ENCODE measurements around the gene CELF1.
A peak's percentile ranks its signal among the peaks of the same experiment; 100 is the strongest.

Gene CELF1

GRCh38 chr11:47578524-47579494, 25.9 kb upstream of the CELF1 start, which contains the start of the genes KBTBD4 and NDUFS3:
Gene KBTBD4, minus strand, starts transcription at chr11:47578970. Its CDS starts 19 bp downstream, at chr11:47578951.
Gene NDUFS3, plus strand, starts transcription at chr11:47579074. Its CDS starts 18 bp downstream, at chr11:47579092.
- 0 out of 2 replicates have a peak, but pooled peaks have one; percentile 26 for TF ChIP-seq FOXM1 (IDR thresholded peaks at IDR 0.05; ENCODE audit: borderline replicate concordance, low read depth)
- TF ChIP-seq NFIC (IDR thresholded peaks at IDR 0.05) = peak; percentile 73
- no peak for TF ChIP-seq RAD21 (IDR thresholded peaks at IDR 0.05; ENCODE audit: low read depth)
- TF ChIP-seq TCF12 (IDR thresholded peaks at IDR 0.05; ENCODE audit: low read depth) = peak; percentile 89
- TF ChIP-seq USF1 (IDR thresholded peaks at IDR 0.05) = peak; percentile 77
- no peak for TF ChIP-seq ZBTB7A (IDR thresholded peaks at IDR 0.05; ENCODE audit: low read depth)
- TF ChIP-seq YY1 (IDR thresholded peaks at IDR 0.05; ENCODE audit: low read depth) = peak; percentile 97
- peak; percentile 92 for TF ChIP-seq MAX (IDR thresholded peaks at IDR 0.05)
- peak; percentile 99 for TF ChIP-seq TAF1 (IDR thresholded peaks at IDR 0.05; ENCODE audit: low read depth)
- peak; percentile 47; the same call in 1 of the 2 replicates for TF ChIP-seq EP300 (IDR thresholded peaks at IDR 0.05; ENCODE audit: borderline replicate concordance)
- peak; percentile 3; the same call in 1 of the 2 replicates for TF ChIP-seq CEBPB (IDR thresholded peaks at IDR 0.05)
- TF ChIP-seq CREB1 (IDR thresholded peaks at IDR 0.05; ENCODE audit: low read depth) = no peak
- TF ChIP-seq EGR1 (IDR thresholded peaks at IDR 0.05) = peak; percentile 17; the same call in 1 of the 2 replicates
- TF ChIP-seq REST (IDR thresholded peaks at IDR 0.05; ENCODE audit: low read depth) = no peak
- TF ChIP-seq TEAD4 (IDR thresholded peaks at IDR 0.05) = peak; percentile 40; the same call in 1 of the 2 replicates

GRCh38 chr11:47577460-47578041, 24.6 kb upstream of the CELF1 start:
- TF ChIP-seq TCF12 (IDR thresholded peaks at IDR 0.05; ENCODE audit: low read depth) (no peak), TEAD4 (IDR thresholded peaks at IDR 0.05) (no peak), NFIC (IDR thresholded peaks at IDR 0.05) (no peak), ZBTB7A (IDR thresholded peaks at IDR 0.05; ENCODE audit: low read depth) (no peak), REST (IDR thresholded peaks at IDR 0.05; ENCODE audit: low read depth) (no peak)

GRCh38 chr11:47573321-47573720, 20.4 kb upstream of the CELF1 start:
- TF ChIP-seq RAD21 (IDR thresholded peaks at IDR 0.05; ENCODE audit: low read depth) = no peak
- no peak for TF ChIP-seq EP300 (IDR thresholded peaks at IDR 0.05; ENCODE audit: borderline replicate concordance)
- no peak for TF ChIP-seq REST (IDR thresholded peaks at IDR 0.05; ENCODE audit: low read depth)
- no peak for TF ChIP-seq TCF12 (IDR thresholded peaks at IDR 0.05; ENCODE audit: low read depth)
- TF ChIP-seq CEBPB (IDR thresholded peaks at IDR 0.05) = no peak
- TF ChIP-seq EGR1 (IDR thresholded peaks at IDR 0.05) = no peak
- no peak for TF ChIP-seq CREB1 (IDR thresholded peaks at IDR 0.05; ENCODE audit: low read depth)
- no peak for TF ChIP-seq TAF1 (IDR thresholded peaks at IDR 0.05; ENCODE audit: low read depth)
- no peak for TF ChIP-seq ZBTB7A (IDR thresholded peaks at IDR 0.05; ENCODE audit: low read depth)
- no peak for TF ChIP-seq TEAD4 (IDR thresholded peaks at IDR 0.05)
- TF ChIP-seq NFIC (IDR thresholded peaks at IDR 0.05) = no peak
- no peak for TF ChIP-seq MAX (IDR thresholded peaks at IDR 0.05)
- no peak for TF ChIP-seq USF1 (IDR thresholded peaks at IDR 0.05)
- no peak for TF ChIP-seq FOXM1 (IDR thresholded peaks at IDR 0.05; ENCODE audit: borderline replicate concordance, low read depth)
- no peak for TF ChIP-seq YY1 (IDR thresholded peaks at IDR 0.05; ENCODE audit: low read depth)

Data from Ishikawa (cell line).